HepG2 (cell line): ENCODE measurements around the gene PDPK1. TPM values are rescaled to one million over a fixed set of nuclear protein-coding genes. Genes with fewer than 3 reads are reported as not detected.

ENCODE experiments used
- CBX5 ChIP-seq: sonication (generic); formaldehyde crosslinking; IDR thresholded peaks from 2 replicates; pipeline ENCODE4 v1.4.0; 2020; ENCODE audit warnings: missing genetic modification reagents, borderline replicate concordance
- CHD2 ChIP-seq: IDR thresholded peaks from 2 replicates; pipeline ENCODE4 v1.6.1; 2011; ENCODE audit warnings: low read depth, low read length, improper control_type of control experiment
- CSRNP1 ChIP-seq: sonication (generic); formaldehyde crosslinking; IDR thresholded peaks from 2 replicates; pipeline ENCODE4 v1.8.1; 2023; ENCODE audit warnings: mild to moderate bottlenecking, missing genetic modification reagents
- E2F1 ChIP-seq: sonication (generic); formaldehyde crosslinking; IDR thresholded peaks from 2 replicates; pipeline ENCODE4 v1.5.0; 2020; ENCODE audit warnings: missing genetic modification reagents
- ELF3 ChIP-seq: IDR thresholded peaks from 2 replicates; pipeline ENCODE4 v1.6.1; 2016; ENCODE audit warnings: missing genetic modification reagents, missing compliant biosample characterization
- FOXJ3 ChIP-seq: sonication (generic); formaldehyde crosslinking; IDR thresholded peaks from 2 replicates; pipeline ENCODE4 v1.4.0; 2020; ENCODE audit warnings: missing genetic modification reagents, mild to moderate bottlenecking, borderline replicate concordance
- FOXK1 ChIP-seq: sonication (generic); formaldehyde crosslinking; IDR thresholded peaks from 2 replicates; pipeline ENCODE4 v1.4.0; 2020; ENCODE audit warnings: low read depth, missing genetic modification reagents, borderline replicate concordance
- FOXK2 ChIP-seq: fragments of 450-650 bp; IDR thresholded peaks from 2 replicates; pipeline ENCODE4 v1.6.1; 2016
- GTF2F1 ChIP-seq: fragments of 150-350 bp; IDR thresholded peaks from 2 replicates; pipeline ENCODE4 v1.6.1; 2014; ENCODE audit warnings: low read length
- KAT8 ChIP-seq: IDR thresholded peaks from 2 replicates; pipeline ENCODE4 v1.6.1; 2016; ENCODE audit warnings: missing genetic modification reagents, missing compliant biosample characterization
- KLF6 ChIP-seq: IDR thresholded peaks from 2 replicates; pipeline ENCODE4 v1.8.0; 2016; ENCODE audit warnings: missing biosample characterization, missing genetic modification reagents
- MIER3 ChIP-seq: IDR thresholded peaks from 2 replicates; pipeline ENCODE4 v1.6.1; 2016; ENCODE audit warnings: missing compliant biosample characterization, borderline replicate concordance
- MYNN ChIP-seq: sonication (generic); formaldehyde crosslinking; IDR thresholded peaks from 2 replicates; pipeline ENCODE4 v1.4.0; 2020; ENCODE audit warnings: mild to moderate bottlenecking, low read depth, missing genetic modification reagents
- NR2C2 ChIP-seq: sonication (generic); formaldehyde crosslinking; IDR thresholded peaks from 2 replicates; pipeline ENCODE4 v1.4.0; 2020; ENCODE audit warnings: missing genetic modification reagents, mild to moderate bottlenecking, moderate library complexity, borderline replicate concordance
- PCBP2 ChIP-seq: fragments of 200-400 bp; formaldehyde crosslinking; optimal IDR thresholded peaks from 2 replicates; pipeline ENCODE3; 2018; ENCODE audit warnings: low read length, low read depth; ENCODE audit not compliant: poor library complexity, severe bottlenecking
- SOX5 ChIP-seq: IDR thresholded peaks from 2 replicates; pipeline ENCODE4 v1.6.1; 2016; ENCODE audit warnings: borderline replicate concordance
- THRA ChIP-seq: sonication (generic); formaldehyde crosslinking; IDR thresholded peaks from 2 replicates; pipeline ENCODE4 v1.4.0; 2020; ENCODE audit warnings: missing genetic modification reagents, borderline replicate concordance
- XBP1 ChIP-seq: sonication (generic); formaldehyde crosslinking; IDR thresholded peaks from 2 replicates; pipeline ENCODE4 v1.5.0; 2020; ENCODE audit warnings: missing genetic modification reagents
- ZBTB1 ChIP-seq: sonication (generic); formaldehyde crosslinking; IDR thresholded peaks from 2 replicates; pipeline ENCODE4 v1.4.0; 2020; ENCODE audit warnings: missing genetic modification reagents, borderline replicate concordance
- ZBTB8A ChIP-seq: sonication (generic); formaldehyde crosslinking; IDR thresholded peaks from 2 replicates; pipeline ENCODE4 v1.4.0; 2020; ENCODE audit warnings: mild to moderate bottlenecking, low read depth, missing genetic modification reagents, borderline replicate concordance
- ZNF460 ChIP-seq: sonication (generic); formaldehyde crosslinking; IDR thresholded peaks from 2 replicates; pipeline ENCODE4 v1.5.1; 2020; ENCODE audit warnings: missing genetic modification reagents, mild to moderate bottlenecking, borderline replicate concordance
- ZNF468 ChIP-seq: sonication (generic); formaldehyde crosslinking; IDR thresholded peaks from 2 replicates; pipeline ENCODE4 v1.8.0; 2022; ENCODE audit warnings: mild to moderate bottlenecking, moderate library complexity, missing genetic modification reagents
- ZNF569 ChIP-seq: sonication (generic); formaldehyde crosslinking; IDR thresholded peaks from 2 replicates; pipeline ENCODE4 v1.5.0; 2020; ENCODE audit warnings: mild to moderate bottlenecking, missing genetic modification reagents, moderate library complexity, borderline replicate concordance
- ZNF773 ChIP-seq: sonication (generic); formaldehyde crosslinking; IDR thresholded peaks from 2 replicates; pipeline ENCODE4 v1.4.0; 2020; ENCODE audit warnings: missing genetic modification reagents, borderline replicate concordance
- ZNF841 ChIP-seq: sonication (generic); formaldehyde crosslinking; IDR thresholded peaks from 2 replicates; pipeline ENCODE4 v1.8.1; 2023; ENCODE audit warnings: missing genetic modification reagents, borderline replicate concordance
- ZSCAN25 ChIP-seq: sonication (generic); formaldehyde crosslinking; IDR thresholded peaks from 2 replicates; pipeline ENCODE4 v1.8.0; 2022; ENCODE audit warnings: mild to moderate bottlenecking, missing genetic modification reagents
- polyA plus RNA-seq, 8 experiments: library from polyadenylated mRNA; depleted of rRNA in 3 of 8; stranded (reverse) in 7 of 8; unstranded in 1 of 8; fragments of >200 nt; fragmentation: Illumina TruSeq in 4 of 8; extraction: Trizol in 4 of 8; gene quantifications; 2 replicates each; pipeline versions ENCODE4 v1.2.1 to v1.2.3, GENCODE V29; 2011 to 2016; ENCODE audit warnings: low read depth in 4 of 8, missing spikeins in 1 of 8, mixed read lengths in 1 of 8; ENCODE audit not compliant: insufficient read depth in 1 of 8
- total RNA-seq, 5 experiments: library from RNA; depleted of rRNA; stranded (reverse); fragments of >200 nt; fragmentation: Illumina TruSeq; extraction: Trizol; gene quantifications; 2 replicates each; pipeline ENCODE4 v1.2.3, GENCODE V29; 2016; ENCODE audit warnings: low read depth in 1 of 5

Gene PDPK1
- total and polyA plus RNA-seq, 2 of the 13 experiments (the other 11 are each of a cell fraction or from before 2014, with no cell fraction given): 59.6 to 129 TPM

GRCh38 chr16:2537451-2538379, at the start of gene PDPK1 (continued):
- TF ChIP-seq THRA (CRISPR knock-in tag) (0 out of 2 replicates have a peak, but pooled peaks have one; percentile 14), PCBP2 (no peak), FOXK1 (CRISPR knock-in tag) (no peak), MYNN (CRISPR knock-in tag) (no peak), ZSCAN25 (CRISPR knock-in tag) (no peak), NR2C2 (peak; percentile 79), ZNF773 (CRISPR knock-in tag) (no peak), MIER3 (no peak), KLF6 (CRISPR knock-in tag) (no peak), ZBTB1 (CRISPR knock-in tag) (no peak), ZBTB8A (no peak), CBX5 (CRISPR knock-in tag) (no peak), FOXJ3 (CRISPR knock-in tag) (no peak), CHD2 (0 out of 2 replicates have a peak, but pooled peaks have one; percentile 10), E2F1 (CRISPR knock-in tag) (no peak), CSRNP1 (CRISPR knock-in tag) (no peak), ELF3 (CRISPR knock-in tag) (peak; percentile 39), ZNF460 (CRISPR knock-in tag) (no peak), FOXK2 (no peak), ZNF569 (CRISPR knock-in tag) (no peak), SOX5 (CRISPR knock-in tag) (0 out of 2 replicates have a peak, but pooled peaks have one; percentile 1), KAT8 (CRISPR knock-in tag) (peak; percentile 21; the same call in 1 of the 2 replicates), GTF2F1 (no peak), ZNF468 (CRISPR knock-in tag) (no peak), XBP1 (CRISPR knock-in tag) (no peak), ZNF841 (CRISPR knock-in tag) (no peak)
